ENCODE results near the gene RAPGEF3. TPM values are rescaled to one million over a fixed set of nuclear protein-coding genes. Genes with fewer than 3 reads are reported as not detected.

RAPGEF3 gene
- total RNA-seq, 1 donor from 2014 or later = 54.8 TPM

DNA sequence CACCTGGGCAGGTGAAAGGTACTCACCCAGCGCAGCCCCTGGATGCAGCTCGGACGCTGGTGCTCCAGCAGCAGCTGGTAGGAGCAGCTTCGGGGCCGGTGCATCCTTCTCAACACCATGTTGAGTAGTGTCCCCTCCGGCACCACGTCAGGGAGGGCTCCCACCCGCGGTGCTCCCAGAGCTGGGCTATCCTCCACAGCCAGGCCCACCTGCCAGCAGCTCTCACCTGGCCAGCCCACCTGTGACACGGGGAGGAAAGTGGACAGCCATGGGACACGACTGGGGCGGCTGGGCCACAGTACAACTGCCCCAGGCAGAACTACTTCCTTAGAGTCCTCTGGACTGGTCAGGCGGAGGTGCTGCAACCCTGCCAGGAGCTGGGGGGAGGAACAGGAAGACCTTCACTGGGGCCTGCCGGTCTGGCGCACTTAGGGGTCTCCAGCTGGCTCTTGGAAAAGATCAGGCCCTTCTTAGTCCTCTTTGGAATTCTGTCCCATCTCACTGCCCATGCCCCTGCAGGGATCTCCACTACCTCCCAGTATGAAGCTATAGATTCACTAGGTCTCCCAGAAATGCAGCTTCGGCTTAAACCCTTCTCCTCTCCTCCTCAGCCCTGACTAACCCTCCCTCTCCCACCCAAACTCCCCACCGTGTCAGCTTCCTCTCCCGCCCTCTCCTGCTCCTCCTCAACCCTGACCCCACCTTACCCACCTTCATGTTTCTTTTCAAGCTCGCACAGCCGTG lies 668 bp downstream of the RAPGEF3 start:
- DNase-seq (ENCODE audit: low spot score) = no peak

DNA sequence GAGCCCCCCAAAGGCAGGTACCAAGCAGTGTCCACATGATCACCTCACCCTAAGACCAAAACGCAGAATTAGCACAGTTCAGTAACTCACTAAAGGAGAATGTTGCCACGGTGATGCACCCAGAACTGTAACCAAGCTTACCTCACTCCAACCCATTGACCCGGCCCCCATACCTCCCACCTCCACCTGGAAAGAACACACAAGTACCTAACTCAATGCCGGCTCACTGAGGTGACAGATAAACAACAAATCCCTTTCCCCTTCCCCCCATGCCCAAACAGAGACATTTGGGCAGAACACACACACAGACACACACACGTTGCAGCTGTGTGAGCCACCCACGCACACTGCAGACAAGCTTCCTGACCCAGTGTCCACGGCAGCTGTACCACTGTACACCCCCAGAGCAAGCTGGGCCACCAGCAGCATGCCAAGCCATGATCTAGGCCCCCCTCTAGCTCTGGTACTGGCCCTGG lies 1.3 kb downstream of the RAPGEF3 start:
- DNase-seq (ENCODE audit: low spot score) = no peak

DNA sequence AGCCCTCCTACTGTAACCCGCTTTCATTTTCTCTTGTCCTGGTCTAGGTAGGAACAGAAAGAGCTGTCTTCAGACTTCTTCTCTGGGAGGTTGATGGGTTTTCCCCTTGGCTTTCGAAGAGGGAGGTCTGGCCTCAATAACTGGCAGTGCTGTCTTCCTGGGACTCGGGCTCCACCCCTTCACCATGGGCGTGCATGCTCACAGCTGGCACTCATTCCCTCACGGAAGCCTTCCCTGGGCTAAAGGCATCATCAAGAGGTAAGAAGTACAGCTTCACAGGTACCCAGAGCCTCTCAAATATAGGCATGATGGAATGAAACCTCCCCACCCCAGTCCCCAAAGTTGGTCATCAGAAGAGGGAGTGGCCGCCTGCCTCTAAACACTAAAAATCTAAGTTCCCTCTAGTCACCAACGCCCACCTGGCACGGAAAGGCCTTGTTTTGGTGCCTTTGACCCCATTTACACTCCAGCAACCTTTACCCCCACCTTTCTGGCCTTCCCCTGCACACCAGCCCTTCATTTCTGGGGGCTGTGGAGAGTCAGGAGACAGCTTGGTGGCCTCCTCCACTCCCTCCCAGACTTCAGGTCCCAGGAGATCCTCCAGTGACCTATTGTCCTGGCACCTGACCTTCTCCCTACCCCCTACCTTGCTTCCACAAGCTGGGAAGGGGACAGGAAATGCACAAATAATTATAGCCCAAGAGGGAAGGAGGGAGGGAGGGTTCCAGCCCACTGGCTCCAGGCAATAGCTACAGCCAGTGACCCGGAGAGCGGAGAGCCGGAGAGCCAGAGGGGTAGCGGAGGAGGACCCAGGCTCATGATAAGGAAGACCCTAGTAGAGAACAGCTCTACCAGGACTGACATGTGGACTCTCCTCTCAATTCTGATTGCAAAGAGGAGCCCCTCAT lies 2.8 kb downstream of the RAPGEF3 start:
- DNase-seq (ENCODE audit: low spot score) = peak; percentile 58

DNA sequence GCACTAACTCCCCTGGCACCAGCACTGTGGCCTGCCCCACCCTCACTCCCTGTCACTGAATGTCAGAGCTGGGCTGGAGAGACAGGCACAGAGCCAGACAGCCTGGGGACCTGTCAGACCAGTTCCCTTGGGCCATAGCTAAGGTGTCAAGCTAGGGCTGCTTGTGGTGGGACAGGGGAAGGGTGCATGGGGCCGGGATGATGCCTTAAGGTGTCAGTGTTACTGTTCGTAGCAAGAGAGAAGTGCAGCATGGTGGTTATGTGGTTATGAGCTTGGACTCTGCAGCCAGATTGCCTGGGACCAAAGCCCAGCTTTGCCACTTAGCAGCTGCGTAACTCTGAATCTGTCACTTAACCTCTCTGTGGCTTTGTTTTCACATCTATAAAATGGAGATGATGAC lies 3.8 kb downstream of the RAPGEF3 start:
- peak; percentile 82 for DNase-seq (ENCODE audit: low spot score)

DNA sequence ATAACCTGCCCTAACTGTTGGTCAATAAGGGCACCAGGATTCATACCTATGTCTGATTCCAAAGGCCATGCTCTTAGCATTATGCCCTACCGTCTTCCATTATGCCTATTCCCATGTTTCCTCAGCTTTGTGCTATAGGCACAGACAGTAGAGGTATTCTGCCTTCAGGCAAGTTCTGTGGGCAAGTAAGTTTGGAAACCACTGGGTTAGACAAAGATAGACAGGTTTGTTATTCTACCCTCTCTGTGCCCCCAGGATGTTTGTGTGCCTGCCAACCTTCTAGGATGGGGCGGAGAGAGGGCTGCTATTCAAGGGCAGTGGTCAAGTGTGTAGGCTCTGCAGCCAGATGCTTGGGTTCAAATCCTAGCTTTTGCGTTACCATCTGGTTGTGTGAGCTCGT lies 4.6 kb downstream of the RAPGEF3 start:
- no peak for DNase-seq (ENCODE audit: low spot score)

DNA sequence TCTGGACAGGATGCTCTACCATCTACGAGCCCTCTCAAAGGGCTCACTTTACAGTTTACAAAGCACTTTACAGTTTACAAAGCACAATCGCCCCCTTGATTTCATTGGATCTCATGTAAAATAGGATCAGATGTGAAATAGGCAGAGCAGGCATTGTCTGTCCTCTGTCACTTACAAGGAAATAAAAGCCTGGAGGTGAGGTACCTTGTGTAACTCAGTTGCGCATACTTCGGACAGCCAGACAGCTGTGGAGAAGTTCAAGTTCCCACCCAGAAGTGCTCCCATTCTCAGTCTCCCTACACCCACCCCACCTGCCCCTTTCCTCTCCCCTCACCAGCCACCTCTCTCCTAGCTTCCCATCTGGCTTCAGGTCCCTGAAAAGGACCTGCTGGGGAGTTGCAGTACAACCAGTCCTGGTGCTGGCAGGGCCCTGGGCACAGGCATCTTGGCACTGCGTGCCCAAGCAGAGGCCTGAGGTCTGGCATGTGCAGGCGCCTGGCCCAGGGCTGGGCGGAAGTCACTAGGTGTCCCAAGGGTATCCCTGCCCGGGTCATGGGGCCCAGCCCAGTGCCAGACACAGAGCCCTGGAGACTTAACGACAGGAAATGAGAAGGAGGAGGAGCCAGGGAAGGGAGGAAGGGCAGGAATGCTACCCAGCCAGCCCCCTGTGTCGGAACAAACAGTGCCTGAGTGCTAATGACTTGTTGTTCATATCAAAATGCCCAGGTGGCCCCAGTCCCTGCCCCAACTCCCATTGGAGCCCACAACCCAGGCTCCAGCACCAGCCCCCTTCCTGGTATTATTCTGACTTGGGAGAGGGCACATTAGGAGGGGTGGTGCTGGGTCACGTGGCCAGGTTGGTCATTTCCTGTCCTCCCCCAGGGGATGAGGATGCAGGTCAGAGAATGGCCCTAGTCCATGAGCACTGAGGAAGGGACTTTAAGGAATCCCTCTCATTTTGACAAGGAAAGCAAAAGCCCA lies 5.4 kb downstream of the RAPGEF3 start:
- DNase-seq (ENCODE audit: low spot score) = peak; percentile 47

DNA sequence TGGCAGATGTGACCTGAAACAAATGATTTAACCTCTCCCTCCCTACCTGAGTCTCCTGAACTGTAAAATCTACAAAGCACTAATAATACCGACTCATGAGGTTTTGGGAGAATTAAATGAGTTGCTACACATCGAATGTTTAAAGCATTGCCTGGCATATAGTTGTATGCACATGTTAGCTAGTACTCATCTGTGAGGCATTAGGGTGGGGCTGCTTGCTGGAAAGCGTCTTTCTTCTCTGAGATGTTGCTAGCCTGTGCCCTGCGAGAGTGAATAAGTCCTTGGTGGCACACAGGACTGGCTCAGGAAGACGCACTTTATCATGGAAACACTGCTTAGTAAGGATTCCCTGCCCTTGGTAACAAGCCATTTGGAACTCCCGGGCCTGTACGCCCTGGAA lies 6.1 kb downstream of the RAPGEF3 start:
- DNase-seq (ENCODE audit: low spot score) = no peak

GRCh38 chr12:47752121-47752520 lies 6.6 kb downstream of the RAPGEF3 start:
- no peak for DNase-seq (ENCODE audit: low spot score)

DNA sequence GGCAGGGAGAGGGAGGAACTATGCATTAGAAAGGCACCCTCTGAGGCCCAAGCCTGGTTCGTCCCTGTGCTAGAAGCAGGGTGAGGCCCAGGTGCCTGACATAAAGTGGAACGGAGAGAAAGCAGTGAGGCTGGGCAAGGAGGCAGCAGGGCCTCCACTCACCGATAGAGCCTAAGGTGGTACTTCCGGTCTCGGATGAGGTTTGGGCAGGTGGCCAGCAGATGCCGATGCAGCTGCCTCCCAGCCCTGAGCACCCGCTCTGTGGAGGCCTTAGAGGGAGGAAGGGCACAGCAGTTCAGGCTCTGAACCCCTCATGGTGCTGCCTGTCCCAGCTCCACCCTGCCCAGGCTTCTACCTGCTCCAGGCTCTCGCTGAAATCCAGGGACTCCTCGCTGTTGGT lies 7.1 kb downstream of the RAPGEF3 start:
- no peak for DNase-seq (ENCODE audit: low spot score)

DNA sequence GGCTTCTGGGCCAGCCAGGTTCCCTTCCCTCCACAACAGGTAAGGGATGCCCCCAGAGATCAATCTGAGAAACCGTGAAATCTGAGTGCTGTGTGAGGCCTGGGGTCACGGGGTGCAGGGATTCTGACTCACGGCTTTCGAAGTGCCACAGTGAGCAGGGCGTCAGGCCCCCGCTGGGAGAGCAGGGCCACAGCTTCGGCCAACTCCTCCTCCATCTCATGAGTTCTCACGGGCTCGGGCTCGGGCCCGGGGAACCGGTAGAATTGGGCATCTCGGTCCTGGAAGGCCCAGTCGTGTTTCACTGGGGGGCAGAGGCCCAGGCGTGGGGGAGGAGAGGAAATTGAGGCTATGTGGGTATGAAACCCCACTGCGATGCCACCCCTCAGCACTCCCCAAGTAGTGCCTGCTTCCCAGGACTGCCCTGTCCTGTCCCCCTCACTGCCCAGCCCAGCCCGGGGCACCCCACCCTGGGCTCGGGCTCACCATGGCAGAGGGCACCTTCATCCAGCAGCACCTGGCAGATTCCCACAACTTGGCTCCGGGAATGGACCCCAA lies 7.7 kb downstream of the RAPGEF3 start:
- no peak for DNase-seq (ENCODE audit: low spot score)

- DNase-seq (ENCODE audit: low spot score) = no peak
Observed at GRCh38 chr12:47750229-47750798, 8.4 kb downstream of the RAPGEF3 start.

GRCh38 chr12:47748899-47749298 lies 9.8 kb downstream of the RAPGEF3 start:
- no peak for DNase-seq (ENCODE audit: low spot score)

GRCh38 chr12:47748507-47748828 lies 10.2 kb downstream of the RAPGEF3 start:
- DNase-seq (ENCODE audit: low spot score) = no peak

- DNase-seq (ENCODE audit: low spot score) = no peak
Observed at GRCh38 chr12:47747596-47748506, 10.8 kb downstream of the RAPGEF3 start.

DNA sequence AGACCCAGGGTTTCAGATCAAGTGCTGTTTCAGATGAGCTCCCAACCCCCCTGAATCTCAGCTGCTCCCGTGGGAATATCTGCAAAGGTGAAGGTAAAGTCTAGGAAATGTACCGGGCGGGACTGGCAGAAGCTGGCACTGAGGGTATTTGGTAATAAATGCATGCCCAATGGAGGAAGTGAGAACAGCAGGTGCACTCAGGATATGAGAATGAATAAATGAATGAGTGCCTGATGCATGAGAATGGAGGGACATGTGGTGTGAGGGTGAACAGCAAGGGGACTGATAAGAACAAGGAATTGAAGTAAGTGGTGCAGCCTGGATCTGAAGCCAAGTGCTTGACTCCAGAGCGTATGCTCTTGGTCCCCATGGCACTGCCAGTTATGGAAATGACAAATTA lies 11.6 kb downstream of the RAPGEF3 start:
- DNase-seq (ENCODE audit: low spot score) = no peak

GRCh38 chr12:47746523-47746922 lies 12.2 kb downstream of the RAPGEF3 start:
- DNase-seq (ENCODE audit: low spot score) = no peak

DNA sequence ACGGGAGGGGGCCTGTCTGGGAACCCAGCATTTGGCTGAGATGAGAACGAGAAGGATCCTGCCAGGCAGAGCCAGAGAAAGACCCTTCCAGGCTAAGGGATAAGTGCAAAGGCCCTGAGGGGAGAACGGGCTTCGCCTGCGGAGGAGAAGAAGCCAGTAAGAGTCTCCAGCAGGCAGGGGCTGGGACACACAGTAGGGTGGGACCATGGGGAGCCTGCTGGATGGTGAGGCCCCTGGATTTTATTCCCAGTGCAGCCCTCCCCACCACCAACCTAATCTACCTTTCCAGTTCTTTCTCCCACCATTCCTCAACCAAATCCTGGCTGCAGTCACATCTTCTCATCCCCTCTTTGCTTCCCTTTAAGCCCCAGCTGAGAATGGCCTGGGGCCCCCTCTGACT lies 12.6 kb downstream of the RAPGEF3 start:
- no peak for DNase-seq (ENCODE audit: low spot score)

DNA sequence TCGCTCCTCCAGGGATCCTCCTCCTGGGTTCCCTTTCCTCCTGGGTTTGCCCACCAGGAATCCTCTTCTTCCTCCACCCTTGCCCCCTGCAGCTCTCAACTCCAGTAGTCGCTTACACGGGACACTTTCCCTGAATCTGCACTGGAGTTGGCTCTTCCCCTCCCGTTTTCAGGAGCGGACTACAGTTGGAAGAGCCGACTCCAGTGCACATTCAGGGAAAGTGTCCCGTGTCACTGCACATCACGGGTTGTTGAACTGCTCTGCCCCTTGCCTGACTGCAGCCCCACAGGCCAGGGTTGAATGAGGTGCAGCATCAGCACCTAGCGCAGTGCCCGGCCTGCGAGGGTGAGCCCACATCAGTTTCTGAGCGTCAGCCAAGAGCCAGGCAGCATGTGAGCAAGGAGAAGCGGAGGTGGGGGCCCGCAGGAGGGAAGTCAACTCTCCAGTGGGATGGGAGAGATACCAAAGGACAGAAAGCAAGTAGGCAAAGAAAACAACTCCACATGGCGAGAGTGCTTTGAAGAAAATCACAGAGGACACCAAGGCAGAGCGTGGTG lies 13.1 kb downstream of the RAPGEF3 start:
- DNase-seq (ENCODE audit: low spot score) = no peak

DNA sequence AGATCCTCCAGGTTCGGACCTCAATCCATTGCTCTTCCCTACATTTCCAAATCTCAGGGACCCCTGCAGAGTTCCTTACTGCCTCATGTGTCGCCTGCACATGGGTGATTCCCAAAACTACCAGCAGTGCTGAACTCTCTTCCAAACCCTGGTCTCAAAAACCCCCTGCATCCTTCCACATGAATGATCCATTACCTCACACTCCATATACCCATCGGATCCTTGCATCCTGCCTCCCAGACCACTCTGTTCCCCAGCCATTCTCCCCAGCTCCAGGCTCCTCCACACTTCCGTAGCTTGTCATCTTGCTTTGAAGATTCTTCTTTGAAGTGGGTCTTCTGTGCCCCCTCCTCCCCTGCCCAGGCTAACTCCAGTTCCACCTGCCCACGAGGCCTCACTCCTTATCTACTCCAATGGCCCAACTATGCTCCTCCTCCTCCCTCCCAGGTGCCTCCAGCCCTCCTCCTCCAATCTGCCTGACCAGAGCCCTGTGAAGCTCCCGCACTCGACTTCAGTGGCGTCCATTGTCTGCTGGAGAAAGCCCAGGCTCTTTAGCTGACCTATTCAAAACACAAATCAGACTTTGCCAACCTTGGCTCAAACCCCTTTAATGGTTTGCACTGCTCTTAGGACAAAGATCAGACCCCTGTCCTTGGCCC lies 13.8 kb downstream of the RAPGEF3 start:
- no peak for DNase-seq (ENCODE audit: low spot score)

Measured in mucosa of gallbladder (tissue), 1 donor.